Heart left ventricle (tissue), 13 donors: ENCODE data around the gene AP2A1.

ENCODE experiments used
- POLR2A ChIP-seq, 2 donors: fragments of 450-650 bp; IDR thresholded peaks; one replicate each; pipeline ENCODE4 v1.6.1; 2017; ENCODE audit warnings: antibody characterized with exemption in 2 of 2, mild to moderate bottlenecking in 2 of 2, moderate library complexity in 2 of 2
- TF ChIP-seq, protein P1 (sequence below), 12 donors: fragments of 200-600 bp; sonication (generic) in 4 of 12; IDR thresholded peaks; one replicate each; pipeline versions ENCODE4 v1.5.0 to v1.8.0; 2018 to 2022; ENCODE audit warnings: antibody characterized with exemption in 12 of 12, mild to moderate bottlenecking in 5 of 12
- donor health status: ischemic (EF 13 %, LVEDD 7.1; RV severe dilation, severe dysfunction).
- donor health status: DM: no; HTN: yes; CAD: no.
- donor health status: DM: no; HTN: no; CAD: no.
- donor health status: ischemic (EF 25% LVEDD 6.9; RV normal size, moderate dysfunction).
- donor health status: ischemic (EF 25% LVEDD 5.7; RV mildly dilated, moderate dysfunction).
- donor health status: ischemic (EF 35%, LVEDD 5.7; RV mildly dilated, moderate dysfunction).
- donor health status: nonischemic (EF 11% LVEDD 7.7; RV severe dilation, severe dysfunction).
- donor health status: DM: yes; HTN: yes; CAD: no.
- donor health status: PGD.
- donor health status: ischemic (EF 29% LVEDD 5.4; RV normal size, mild dysfunction).
- donor health status: nonischemic (EF 23%, LVEDD 6.1; RV moderate dilation, normal function).

DNA sequence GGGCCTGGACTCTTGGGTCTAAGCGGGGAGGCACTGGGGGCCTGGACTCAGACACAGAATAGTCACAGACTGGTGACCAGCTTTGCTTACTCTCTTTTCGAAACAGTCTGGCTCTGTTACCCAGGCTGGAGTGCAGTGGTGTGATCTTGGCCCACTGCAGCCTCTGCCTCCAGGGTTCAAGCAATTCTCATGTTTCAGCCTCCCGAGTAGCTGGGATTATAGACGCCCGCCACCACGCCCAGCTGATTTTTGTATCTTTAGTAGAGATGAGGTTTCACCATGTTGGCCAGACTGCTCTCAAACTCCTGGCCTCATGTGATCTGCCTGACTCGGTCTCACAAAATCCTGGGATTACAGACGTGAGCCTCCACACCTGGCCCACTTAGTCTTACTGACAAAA is 62.4 kb downstream of the AP2A1 start:
- TF ChIP-seq, protein P1, sequence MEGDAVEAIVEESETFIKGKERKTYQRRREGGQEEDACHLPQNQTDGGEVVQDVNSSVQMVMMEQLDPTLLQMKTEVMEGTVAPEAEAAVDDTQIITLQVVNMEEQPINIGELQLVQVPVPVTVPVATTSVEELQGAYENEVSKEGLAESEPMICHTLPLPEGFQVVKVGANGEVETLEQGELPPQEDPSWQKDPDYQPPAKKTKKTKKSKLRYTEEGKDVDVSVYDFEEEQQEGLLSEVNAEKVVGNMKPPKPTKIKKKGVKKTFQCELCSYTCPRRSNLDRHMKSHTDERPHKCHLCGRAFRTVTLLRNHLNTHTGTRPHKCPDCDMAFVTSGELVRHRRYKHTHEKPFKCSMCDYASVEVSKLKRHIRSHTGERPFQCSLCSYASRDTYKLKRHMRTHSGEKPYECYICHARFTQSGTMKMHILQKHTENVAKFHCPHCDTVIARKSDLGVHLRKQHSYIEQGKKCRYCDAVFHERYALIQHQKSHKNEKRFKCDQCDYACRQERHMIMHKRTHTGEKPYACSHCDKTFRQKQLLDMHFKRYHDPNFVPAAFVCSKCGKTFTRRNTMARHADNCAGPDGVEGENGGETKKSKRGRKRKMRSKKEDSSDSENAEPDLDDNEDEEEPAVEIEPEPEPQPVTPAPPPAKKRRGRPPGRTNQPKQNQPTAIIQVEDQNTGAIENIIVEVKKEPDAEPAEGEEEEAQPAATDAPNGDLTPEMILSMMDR (IDR thresholded peaks at IDR 0.05): no peak
- TF ChIP-seq POLR2A (IDR thresholded peaks at IDR 0.05): no peak
